ENCODE data around the gene CLUH.
"Not testable (repeated sequence)": the region's sequence is repeated elsewhere in the genome, so short reads cannot be mapped to it uniquely, and the experiment has no call there.

Gene CLUH

GRCh38 chr17:2701161-2701995, 10.2 kb downstream of the CLUH start:
- DNase-seq (ENCODE audit: low spot score) = no peak

- DNase-seq (ENCODE audit: low spot score) = no peak
Measured at GRCh38 chr17:2700491-2701141, 10.9 kb downstream of the CLUH start.

- no peak for DNase-seq (ENCODE audit: low spot score)
Measured at GRCh38 chr17:2700030-2700490, 11.5 kb downstream of the CLUH start.

GRCh38 chr17:2699216-2699805, 12.3 kb downstream of the CLUH start:
- DNase-seq (ENCODE audit: low spot score) = not testable (repeated sequence)

GRCh38 chr17:2697611-2698162, 13.9 kb downstream of the CLUH start:
- no peak for DNase-seq (ENCODE audit: low spot score)

- no peak for DNase-seq (ENCODE audit: low spot score)
Measured at GRCh38 chr17:2695961-2696760, 15.4 kb downstream of the CLUH start.

- no peak for DNase-seq (ENCODE audit: low spot score)
Measured at GRCh38 chr17:2695243-2695960, 16.2 kb downstream of the CLUH start.

GRCh38 chr17:2694381-2695242, 17.0 kb downstream of the CLUH start:
- DNase-seq (ENCODE audit: low spot score) = no peak

- DNase-seq (ENCODE audit: low spot score) = no peak
Measured at GRCh38 chr17:2693561-2694380, 17.8 kb downstream of the CLUH start.

GRCh38 chr17:2692781-2693135, 18.8 kb downstream of the CLUH start:
- DNase-seq (ENCODE audit: low spot score) = no peak

- no peak for DNase-seq (ENCODE audit: low spot score)
Measured at GRCh38 chr17:2691965-2692780, 19.4 kb downstream of the CLUH start.

- no peak for DNase-seq (ENCODE audit: low spot score)
Measured at GRCh38 chr17:2691069-2691871, 20.3 kb downstream of the CLUH start.

GRCh38 chr17:2690165-2691068, 21.1 kb downstream of the CLUH start:
- no peak for DNase-seq (ENCODE audit: low spot score)

GRCh38 chr17:2689411-2690164, 22.0 kb downstream of the CLUH start:
- DNase-seq (ENCODE audit: low spot score) = no peak
